Fibroblast of skin of back (primary cell): ENCODE data around the gene TLX2.
"Not testable (repeated sequence)": the region's sequence is repeated elsewhere in the genome, so short reads cannot be mapped to it uniquely, and the experiment has no call there.

ENCODE experiments used
- DNase-seq: peaks from one replicate; pipeline ENCODE4 v3.0.0-alpha.2; 2013

The TLX2 gene

DNA sequence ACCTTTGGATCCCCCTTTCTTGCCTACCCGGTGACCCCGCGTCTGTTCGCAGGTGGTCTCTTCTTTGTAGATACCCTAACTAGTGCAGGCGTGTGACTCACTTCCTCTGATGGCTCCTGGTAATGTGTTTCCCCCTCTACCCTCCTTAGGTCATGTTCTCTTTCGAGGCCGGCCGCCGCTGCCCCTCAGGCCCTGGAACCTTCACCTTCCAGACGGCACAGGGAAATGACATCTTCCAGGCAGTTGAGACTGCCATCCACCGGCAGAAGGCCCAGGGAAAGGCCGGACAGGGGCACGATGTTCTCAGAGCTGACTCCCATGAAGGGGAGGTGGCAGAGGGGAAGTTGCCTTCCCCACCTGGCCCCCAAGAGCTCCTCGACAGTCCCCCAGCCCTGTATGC is 41.9 kb downstream of the TLX2 start:
- no peak for DNase-seq

DNA sequence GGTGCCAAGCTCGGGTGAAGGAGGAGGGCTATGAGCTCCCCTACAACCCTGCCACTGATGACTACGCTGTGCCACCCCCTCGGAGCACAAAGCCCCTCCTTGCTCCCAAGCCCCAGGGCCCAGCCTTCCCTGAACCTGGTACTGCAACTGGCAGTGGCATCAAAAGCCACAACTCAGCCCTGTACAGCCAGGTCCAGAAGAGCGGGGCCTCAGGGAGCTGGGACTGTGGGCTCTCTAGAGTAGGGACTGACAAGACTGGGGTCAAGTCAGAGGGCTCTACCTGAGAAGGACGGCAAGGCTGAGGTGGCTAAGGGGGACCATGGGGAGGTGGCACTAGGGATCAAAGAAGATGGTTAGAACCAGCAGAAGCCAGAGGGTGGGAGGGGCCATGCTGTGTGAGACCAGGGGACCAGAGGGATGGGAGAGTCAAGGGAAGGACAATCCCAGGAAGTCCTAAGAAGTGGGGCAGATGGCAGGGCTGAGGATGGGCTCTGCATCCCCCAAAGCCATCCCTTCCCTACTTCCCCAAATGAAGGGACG is 42.7 kb downstream of the TLX2 start:
- no peak for DNase-seq

- DNase-seq, result no peak
Observed at GRCh38 chr2:74558284-74559230, 44.3 kb downstream of the TLX2 start.

- DNase-seq, result no peak
Observed at GRCh38 chr2:74559912-74560311, 45.7 kb downstream of the TLX2 start.

GRCh38 chr2:74560591-74560990 is 46.3 kb downstream of the TLX2 start:
- DNase-seq, result no peak

- not testable (repeated sequence) for DNase-seq
Observed at GRCh38 chr2:74561022-74561421, 46.8 kb downstream of the TLX2 start.

- DNase-seq, result no peak
Observed at GRCh38 chr2:74562126-74562775, 48.0 kb downstream of the TLX2 start.

GRCh38 chr2:74564222-74564621 is 50.0 kb downstream of the TLX2 start:
- peak; percentile 88 for DNase-seq

- no peak for DNase-seq
Observed at GRCh38 chr2:74566076-74566753, 52.0 kb downstream of the TLX2 start.

DNA sequence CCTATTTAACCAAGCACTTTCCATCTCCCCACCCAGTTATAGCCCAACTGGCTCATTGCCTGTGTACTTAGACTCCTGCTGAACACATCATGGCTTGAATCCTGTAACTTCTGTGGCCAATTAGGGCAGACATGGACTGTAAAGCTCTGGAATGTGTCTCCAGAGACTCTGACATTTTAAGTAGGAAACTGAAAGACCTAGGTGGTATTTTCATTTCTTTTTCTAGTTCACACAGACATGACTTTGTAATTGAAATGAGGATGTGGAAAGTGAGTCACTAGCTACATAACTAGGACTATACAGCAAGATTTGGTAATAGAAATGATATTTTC is 52.5 kb downstream of the TLX2 start:
- DNase-seq, result peak; percentile 99
